Measurements from ENCODE around the gene FLYWCH1.

FLYWCH1 gene

GRCh38 chr16:2911638-2912329 is at the start of gene FLYWCH1:
Gene FLYWCH1 (plus strand): TSS chr16:2911931. CDS start chr16:2929686, 17,755 bp downstream.
- DNase-seq, result peak; percentile 99

- no peak for DNase-seq
Observed at GRCh38 chr16:2865651-2866050, 46.1 kb upstream of the FLYWCH1 start.

DNA sequence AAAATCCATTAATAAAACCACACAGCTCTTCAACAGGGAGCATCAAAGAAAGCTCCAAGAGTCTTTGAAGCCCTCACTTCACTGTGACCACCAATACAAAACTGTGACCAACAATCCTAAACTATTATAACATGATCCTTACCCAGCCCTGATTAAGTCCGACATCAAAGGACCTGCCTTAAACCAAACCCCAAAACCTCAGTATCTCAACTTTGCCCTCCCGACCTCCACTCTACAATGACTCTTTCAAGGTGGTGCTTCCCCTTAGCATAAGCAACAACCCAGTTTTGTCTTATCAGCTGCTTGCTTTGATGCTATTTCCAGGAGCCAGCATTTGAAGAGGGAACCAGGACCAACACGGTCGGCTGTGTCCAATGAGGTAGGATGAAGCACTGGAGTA is 45.3 kb upstream of the FLYWCH1 start:
- no peak for DNase-seq

DNA sequence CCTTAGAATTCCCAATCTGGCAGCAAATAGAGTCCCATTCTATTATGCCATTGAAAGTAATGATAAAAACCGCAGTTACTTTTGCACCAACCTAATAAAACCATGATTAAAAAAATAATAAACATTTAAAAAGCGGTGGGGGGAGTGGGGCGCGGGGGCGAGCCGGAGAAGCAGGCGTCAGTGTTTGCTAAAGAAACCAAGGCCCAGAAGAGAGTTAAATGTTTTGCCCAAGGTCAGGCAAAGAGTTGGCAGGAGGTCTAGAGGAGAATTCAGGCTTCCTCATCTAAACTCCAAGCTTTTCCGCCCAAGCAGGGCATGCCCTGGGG is 44.1 kb upstream of the FLYWCH1 start:
- DNase-seq, result no peak

GRCh38 chr16:2867987-2868789 is 43.5 kb upstream of the FLYWCH1 start:
- peak; percentile 87 for DNase-seq

DNA sequence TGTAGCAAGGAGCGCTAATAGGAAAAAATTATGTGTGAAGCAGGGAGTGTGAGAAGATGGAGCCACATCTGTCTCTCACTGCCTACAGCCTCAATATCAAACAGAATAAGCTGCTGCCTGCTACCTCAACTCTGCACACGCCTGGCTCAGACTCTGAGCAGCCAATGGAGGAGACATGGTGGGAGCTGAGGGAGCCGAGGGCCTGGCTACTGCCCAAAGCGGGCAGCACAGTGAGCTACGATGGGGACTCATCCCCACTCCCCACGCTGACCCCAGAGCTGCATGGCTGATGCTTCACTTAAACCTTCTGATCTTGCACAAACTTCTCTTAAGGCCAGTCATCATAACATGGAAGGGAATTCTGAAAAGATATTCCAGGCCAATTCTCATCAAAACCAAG is 39.8 kb upstream of the FLYWCH1 start:
- DNase-seq, result no peak

DNA sequence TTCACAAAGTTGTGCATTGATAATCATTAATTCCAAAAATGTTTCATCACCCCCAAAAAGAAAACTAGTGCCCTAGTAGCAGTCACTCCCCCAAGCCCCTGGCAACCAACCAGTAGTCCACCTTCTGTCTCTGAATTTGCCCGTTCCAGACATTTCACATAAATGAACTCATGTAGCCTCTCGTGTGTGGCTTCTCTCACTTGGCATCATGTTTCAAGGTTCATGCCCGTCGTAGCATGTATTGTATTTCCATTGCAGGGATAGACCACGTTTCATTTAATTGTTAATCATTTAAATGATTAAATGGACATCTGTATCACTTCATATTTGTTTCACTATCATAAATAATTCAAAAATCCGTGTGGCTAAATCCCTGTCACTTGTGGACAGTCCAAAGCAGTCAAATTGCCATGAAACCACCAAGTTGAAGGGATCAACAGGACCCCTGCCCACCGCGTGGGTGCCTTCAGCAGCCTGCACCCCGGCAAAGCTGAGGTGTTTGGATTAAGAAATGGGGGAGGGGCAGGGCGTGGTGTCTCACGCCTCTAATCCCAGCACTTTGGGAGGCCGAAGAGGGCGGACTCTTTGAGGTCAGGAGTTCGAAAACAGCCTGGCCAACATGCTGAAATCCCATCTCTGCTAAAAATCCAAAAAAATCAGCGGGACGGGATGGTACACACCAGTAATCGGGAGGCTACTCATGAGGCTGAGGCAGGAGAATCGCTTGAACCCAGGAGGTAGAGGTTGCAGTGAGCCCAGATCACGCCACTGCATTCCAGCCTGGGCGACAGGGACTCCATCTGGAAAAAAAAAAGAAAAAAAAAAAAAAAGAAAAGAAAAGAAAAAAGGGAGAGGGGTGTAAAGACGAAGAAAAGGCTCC is 37.5 kb upstream of the FLYWCH1 start:
- DNase-seq, result no peak

DNA sequence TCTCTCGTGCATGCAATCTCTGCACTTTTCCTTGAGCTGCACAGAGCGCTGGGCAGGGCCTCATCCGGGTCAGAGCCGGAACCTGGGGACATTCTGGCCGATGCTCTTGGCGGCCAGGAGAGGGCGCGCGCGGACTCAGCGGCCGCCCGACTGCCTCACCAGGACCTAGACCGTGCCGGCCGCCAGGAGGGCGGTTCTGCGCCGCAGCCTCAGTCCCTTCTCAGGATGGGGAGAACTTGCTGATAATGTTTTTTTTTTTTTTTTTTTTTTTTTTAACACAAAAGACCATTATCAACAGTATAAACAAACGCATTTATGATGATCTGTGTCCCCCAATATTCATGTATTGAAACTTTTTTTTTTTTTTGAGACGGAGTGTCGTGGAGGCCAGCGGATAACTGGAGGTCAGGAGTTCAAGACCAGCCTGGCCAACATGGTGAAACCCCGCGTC is 36.8 kb upstream of the FLYWCH1 start:
- DNase-seq, result peak; percentile 79

- DNase-seq, result no peak
Observed at GRCh38 chr16:2879854-2880508, 31.8 kb upstream of the FLYWCH1 start.

- peak; percentile 57 for DNase-seq
Observed at GRCh38 chr16:2881783-2882649, 29.7 kb upstream of the FLYWCH1 start.

DNA sequence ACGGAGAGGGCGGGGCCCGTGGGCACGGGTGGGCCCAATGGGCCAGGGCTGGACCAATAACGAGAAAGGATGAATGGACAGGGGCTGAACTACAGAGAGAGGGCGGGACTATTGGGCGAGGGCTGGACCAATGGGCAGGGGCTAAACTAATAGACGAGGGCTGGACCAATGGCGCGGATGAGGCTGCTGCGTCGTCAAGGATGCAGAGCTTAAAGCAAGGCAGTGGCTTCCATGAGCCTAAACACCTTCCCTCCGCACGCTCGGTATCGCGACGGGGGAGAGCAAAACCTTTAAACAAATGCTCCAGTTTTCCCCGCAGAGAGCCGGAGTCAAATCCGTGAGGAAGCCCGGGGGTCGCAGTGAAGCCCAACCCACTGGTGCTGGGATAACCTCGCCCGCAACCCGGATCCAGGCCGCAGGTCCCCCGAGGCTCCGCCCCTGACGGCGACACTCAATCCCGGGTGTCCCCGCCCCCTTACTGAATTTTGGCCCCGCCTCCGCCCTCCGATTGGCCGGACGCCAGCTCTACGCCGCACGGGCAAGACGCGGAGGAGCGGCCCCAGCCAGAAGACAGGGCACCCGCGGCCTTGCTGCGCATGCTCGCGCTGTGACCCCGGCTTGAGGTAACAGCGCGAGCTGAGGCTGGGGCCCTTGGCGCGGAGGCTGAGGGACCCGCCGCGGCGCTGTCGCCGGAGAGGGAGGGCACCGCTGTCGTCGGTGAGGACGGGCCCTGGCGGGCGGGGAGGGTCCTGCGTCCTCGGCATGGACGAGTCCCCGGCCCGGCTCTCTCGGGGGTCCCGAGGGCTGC is 28.9 kb upstream of the FLYWCH1 start, which contains the start of gene FLYWCH2:
FLYWCH2 (plus strand) TSS at position 566 of the 808 bp plus-strand sequence. CDS start 13,235 bp downstream, outside the sequence.
- DNase-seq, result peak; percentile 99

DNA sequence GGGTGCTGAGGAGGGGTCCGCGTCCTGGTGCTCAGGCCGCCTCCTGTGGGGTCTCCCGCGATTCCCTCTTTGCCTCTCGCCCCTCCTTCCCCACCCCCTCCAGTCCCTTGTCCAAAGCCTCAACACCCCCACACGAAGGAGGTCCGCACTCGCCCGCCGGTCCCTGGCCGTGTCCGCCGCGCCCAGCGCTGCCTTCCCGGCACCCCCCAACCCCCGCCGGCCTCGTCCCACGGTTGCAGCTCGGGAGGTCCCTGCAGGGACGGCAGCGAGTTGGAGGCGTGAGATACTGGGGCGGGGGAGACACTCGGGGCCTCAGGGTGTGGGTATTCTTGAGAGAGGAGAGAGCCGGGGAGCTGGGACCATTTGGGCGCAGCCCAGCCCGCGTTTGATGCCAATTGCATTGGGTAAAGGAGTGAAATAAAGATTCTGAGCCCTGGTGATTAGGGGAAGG is 28.2 kb upstream of the FLYWCH1 start:
- no peak for DNase-seq

GRCh38 chr16:2884041-2884451 is 27.7 kb upstream of the FLYWCH1 start:
- DNase-seq, result no peak

DNA sequence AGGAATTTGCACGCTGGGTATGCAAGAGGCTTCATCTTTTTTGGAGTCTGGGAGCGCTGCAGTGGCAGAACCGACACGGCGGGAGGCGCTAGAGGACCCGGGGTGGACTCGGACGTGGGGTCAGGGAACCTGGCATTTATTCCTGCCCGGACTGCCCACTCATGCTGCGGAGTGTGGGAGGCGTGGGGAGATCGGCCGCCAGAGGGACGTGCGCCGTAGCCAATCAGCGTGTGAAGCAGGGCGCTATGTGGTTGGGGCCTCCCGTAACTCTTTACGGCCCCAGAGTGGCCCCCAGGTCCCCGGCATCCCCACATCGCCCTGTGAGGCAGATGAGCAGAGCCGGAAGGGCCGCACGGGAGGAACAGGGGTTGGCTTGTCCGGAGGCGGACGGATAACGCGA is 17.5 kb upstream of the FLYWCH1 start:
- no peak for DNase-seq

GRCh38 chr16:2895813-2896212 is 15.9 kb upstream of the FLYWCH1 start:
- DNase-seq, result no peak

DNA sequence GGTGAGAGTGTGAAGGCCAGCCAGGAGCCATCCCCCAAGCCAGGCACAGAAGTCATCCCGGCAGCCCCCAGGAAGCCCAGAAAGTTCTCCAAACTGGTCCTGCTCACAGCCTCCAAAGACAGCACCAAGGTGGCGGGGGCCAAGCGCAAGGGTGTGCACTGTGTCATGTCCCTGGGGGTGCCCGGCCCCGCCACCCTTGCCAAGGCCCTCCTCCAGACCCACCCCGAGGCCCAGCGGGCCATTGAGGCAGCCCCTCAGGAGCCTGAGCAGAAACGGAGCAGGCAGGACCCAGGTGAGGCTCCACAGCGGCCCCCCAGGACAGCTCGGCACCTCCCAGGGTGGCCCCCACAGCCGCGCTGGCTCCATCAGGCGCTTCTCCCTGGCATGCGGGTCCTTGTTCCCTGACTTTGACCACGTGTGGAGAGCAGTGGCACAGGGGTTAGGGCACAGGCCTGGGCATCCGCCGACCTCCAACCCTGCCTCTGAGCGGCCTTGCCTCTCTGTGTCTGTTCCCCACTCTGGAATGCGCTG is 15.2 kb upstream of the FLYWCH1 start:
- DNase-seq, result no peak

GRCh38 chr16:2897110-2897509 is 14.6 kb upstream of the FLYWCH1 start:
- DNase-seq, result no peak

DNA sequence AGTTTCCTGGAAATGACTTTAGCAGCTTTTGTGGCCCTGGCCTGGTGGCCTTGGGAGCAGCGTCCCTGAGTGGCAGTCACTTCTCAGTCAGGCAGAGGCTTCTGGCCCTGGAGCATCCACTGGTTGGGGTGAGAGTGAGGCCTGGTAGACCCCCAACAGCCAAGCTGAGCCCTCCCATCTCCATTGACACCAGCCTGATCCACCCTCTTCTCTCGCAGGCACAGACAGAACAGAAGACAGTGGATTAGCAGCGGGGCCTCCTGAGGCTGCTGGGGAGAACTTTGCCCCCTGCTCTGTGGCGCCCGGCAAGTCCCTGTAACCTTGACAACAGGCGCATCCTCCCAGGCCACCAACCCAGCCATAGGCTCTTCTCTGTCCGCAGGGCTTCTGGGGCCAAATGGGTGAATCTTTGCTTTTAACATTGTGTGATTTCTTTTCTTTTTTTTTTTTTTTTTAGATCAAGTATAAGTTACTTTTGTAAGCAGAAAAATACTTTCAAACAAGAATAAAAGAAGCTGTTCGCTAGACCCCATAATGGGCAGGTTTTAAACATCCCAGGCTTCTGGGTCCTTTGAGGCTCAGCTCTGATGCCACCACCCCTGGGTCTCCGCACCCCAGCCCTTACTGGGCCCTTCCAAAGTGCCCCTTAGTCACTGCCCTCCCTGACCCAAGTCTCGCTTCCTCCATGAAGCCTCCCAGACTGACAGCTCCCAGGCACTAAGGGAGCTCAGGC is 12.7 kb upstream of the FLYWCH1 start:
- DNase-seq, result no peak

DNA sequence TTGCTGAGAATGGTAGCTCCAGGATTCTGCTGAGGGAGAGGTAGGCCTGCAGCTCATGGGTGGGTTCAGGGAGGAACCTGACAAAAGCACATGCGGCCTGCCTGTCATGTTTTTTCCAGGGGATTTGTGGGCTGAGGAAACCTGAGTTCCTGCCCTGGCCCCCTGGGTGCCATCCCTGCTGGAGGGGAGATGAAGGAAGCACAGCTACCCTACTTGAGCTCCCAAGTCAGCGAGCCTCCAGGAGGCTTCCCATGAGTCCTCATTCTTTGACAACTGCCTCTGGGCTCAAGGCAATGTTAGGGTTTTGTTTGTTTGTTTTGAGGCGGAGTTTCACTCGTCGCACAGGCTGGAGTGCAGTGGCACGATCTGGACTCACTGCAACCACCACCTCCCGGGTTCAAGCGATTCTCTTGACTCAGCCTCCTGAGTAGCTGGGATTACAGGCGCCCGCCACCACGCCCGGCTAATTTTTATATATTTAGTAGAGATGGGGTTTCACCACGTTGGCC is 12.1 kb upstream of the FLYWCH1 start:
- DNase-seq, result no peak

Measured in NCI-H345 (cell line).